SK-N-SH (cell line): Measurements from ENCODE around the gene E2F4.
A peak's percentile ranks its signal among the peaks of the same experiment; 100 is the strongest.

Experiments used
- EP300 ChIP-seq, 2 experiments: IDR thresholded peaks; 2 replicates each; pipeline versions ENCODE4 v1.4.0 to v1.6.1; 2012; ENCODE audit warnings: borderline replicate concordance in 1 of 2, low read depth in 1 of 2, low read length in 1 of 2
- EZH2phosphoT487 ChIP-seq: fragments of 200-600 bp; sonication (generic); IDR thresholded peaks from 2 replicates; pipeline ENCODE4 v1.6.1; 2017; ENCODE audit warnings: low read depth, mixed run types, mild to moderate bottlenecking, antibody characterized with exemption, moderate library complexity, borderline replicate concordance
- GABPA ChIP-seq: IDR thresholded peaks from 2 replicates; pipeline ENCODE4 v1.4.0; 2012; ENCODE audit warnings: low read depth, mild to moderate bottlenecking
- MXI1 ChIP-seq: IDR thresholded peaks from 2 replicates; pipeline ENCODE4 v1.6.1; 2012; ENCODE audit warnings: mild to moderate bottlenecking, low read depth, low read length, improper control_type of control experiment
- POLR2AphosphoS5 ChIP-seq: IDR thresholded peaks from 2 replicates; pipeline ENCODE4 v1.6.1; 2012; ENCODE audit warnings: low read depth, low read length
- RAD21 ChIP-seq: IDR thresholded peaks from 2 replicates; pipeline ENCODE4 v1.6.1; 2012; ENCODE audit warnings: mild to moderate bottlenecking, low read length
- RXRA ChIP-seq: IDR thresholded peaks from 2 replicates; pipeline ENCODE4 v1.4.0; 2012; ENCODE audit warnings: low read depth, mild to moderate bottlenecking, borderline replicate concordance
- YY1 ChIP-seq: IDR thresholded peaks from 2 replicates; pipeline ENCODE4 v1.4.0; 2012; ENCODE audit warnings: low read depth, mild to moderate bottlenecking
- TF ChIP-seq, protein P1 (sequence below): fragments of 200-600 bp; sonication (generic); IDR thresholded peaks from 2 replicates; pipeline ENCODE4 v1.6.1; 2017; ENCODE audit warnings: antibody characterized with exemption, mild to moderate bottlenecking, moderate library complexity
- TF ChIP-seq, protein P2 (sequence below): IDR thresholded peaks from 2 replicates; pipeline ENCODE4; 2012
- TF ChIP-seq, protein P3 (sequence below): fragments of 150-350 bp; IDR thresholded peaks from 2 replicates; pipeline ENCODE4 v1.6.1; 2016; ENCODE audit warnings: mild to moderate bottlenecking, low read depth, low read length
- TF ChIP-seq, protein P4 (sequence below): IDR thresholded peaks from 2 replicates; pipeline ENCODE4 v1.4.0; 2012; ENCODE audit warnings: low read depth

DNA sequence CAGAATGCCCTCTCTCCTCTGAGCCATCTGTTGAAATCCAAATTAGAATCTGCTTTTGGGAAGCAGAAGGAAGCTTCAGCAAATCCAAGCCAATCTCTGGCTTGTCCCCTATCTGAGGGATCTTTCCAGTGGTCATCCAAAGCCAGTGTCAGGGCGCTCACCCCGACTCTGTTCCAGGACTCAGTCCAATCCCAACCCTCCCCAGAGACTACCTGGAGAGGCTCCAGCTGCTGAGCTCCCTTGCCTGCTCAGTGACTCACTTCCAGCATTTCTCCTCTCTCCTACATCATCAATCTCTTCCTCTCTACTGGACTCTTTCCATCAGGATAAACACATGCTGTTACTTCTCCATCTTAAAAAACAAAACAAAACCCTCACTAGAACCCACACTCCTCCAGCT lies 10.6 kb upstream of the E2F4 start:
- TF ChIP-seq, protein P1, sequence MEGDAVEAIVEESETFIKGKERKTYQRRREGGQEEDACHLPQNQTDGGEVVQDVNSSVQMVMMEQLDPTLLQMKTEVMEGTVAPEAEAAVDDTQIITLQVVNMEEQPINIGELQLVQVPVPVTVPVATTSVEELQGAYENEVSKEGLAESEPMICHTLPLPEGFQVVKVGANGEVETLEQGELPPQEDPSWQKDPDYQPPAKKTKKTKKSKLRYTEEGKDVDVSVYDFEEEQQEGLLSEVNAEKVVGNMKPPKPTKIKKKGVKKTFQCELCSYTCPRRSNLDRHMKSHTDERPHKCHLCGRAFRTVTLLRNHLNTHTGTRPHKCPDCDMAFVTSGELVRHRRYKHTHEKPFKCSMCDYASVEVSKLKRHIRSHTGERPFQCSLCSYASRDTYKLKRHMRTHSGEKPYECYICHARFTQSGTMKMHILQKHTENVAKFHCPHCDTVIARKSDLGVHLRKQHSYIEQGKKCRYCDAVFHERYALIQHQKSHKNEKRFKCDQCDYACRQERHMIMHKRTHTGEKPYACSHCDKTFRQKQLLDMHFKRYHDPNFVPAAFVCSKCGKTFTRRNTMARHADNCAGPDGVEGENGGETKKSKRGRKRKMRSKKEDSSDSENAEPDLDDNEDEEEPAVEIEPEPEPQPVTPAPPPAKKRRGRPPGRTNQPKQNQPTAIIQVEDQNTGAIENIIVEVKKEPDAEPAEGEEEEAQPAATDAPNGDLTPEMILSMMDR, result no peak
- TF ChIP-seq, protein P2, sequence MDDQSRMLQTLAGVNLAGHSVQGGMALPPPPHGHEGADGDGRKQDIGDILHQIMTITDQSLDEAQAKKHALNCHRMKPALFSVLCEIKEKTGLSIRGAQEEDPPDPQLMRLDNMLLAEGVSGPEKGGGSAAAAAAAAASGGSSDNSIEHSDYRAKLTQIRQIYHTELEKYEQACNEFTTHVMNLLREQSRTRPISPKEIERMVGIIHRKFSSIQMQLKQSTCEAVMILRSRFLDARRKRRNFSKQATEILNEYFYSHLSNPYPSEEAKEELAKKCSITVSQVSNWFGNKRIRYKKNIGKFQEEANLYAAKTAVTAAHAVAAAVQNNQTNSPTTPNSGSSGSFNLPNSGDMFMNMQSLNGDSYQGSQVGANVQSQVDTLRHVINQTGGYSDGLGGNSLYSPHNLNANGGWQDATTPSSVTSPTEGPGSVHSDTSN, result peak; percentile 63
- TF ChIP-seq RAD21, result no peak
- TF ChIP-seq, protein P3, sequence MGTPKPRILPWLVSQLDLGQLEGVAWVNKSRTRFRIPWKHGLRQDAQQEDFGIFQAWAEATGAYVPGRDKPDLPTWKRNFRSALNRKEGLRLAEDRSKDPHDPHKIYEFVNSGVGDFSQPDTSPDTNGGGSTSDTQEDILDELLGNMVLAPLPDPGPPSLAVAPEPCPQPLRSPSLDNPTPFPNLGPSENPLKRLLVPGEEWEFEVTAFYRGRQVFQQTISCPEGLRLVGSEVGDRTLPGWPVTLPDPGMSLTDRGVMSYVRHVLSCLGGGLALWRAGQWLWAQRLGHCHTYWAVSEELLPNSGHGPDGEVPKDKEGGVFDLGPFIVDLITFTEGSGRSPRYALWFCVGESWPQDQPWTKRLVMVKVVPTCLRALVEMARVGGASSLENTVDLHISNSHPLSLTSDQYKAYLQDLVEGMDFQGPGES, result no peak
- TF ChIP-seq RXRA, result no peak
- TF ChIP-seq, protein P4, sequence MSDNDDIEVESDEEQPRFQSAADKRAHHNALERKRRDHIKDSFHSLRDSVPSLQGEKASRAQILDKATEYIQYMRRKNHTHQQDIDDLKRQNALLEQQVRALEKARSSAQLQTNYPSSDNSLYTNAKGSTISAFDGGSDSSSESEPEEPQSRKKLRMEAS, result no peak
- no peak for TF ChIP-seq EZH2phosphoT487
- TF ChIP-seq EP300 (IDR thresholded peaks at IDR 0.05; ENCODE audit: borderline replicate concordance in 1 of 2, low read depth in 1 of 2, low read length in 1 of 2), result no peak
- TF ChIP-seq MXI1, result no peak
- no peak for TF ChIP-seq YY1
- no peak for TF ChIP-seq GABPA
- no peak for TF ChIP-seq POLR2AphosphoS5
